HUDEP-2 (cell line): ENCODE measurements around the gene EVL.

ENCODE experiments used
- DNase-seq, 76 experiments: peaks; one replicate each; lab custom pipeline; 2025; ENCODE audit not compliant: unreplicated experiment in 76 of 76; lab: John Stamatoyannopoulos, UW

EVL gene

GRCh38 chr14:100122481-100123223 lies 57.4 kb downstream of the EVL start:
- peak in 27 of 76 experiments; percentile 8 to 60 (median 18) for DNase-seq

- no peak for DNase-seq
Observed at GRCh38 chr14:100123618-100124017, 58.4 kb downstream of the EVL start.

GRCh38 chr14:100124551-100125088 lies 59.4 kb downstream of the EVL start:
- no peak for DNase-seq

GRCh38 chr14:100126401-100126800 lies 61.2 kb downstream of the EVL start:
- no peak for DNase-seq

- DNase-seq = no peak
Observed at GRCh38 chr14:100127853-100128455, 62.7 kb downstream of the EVL start.

GRCh38 chr14:100128688-100129087 lies 63.5 kb downstream of the EVL start:
- DNase-seq = no peak

GRCh38 chr14:100129161-100129589 lies 64.0 kb downstream of the EVL start:
- DNase-seq = peak in 1 of 76 experiments; percentile 18

GRCh38 chr14:100130521-100130920 lies 65.3 kb downstream of the EVL start:
- DNase-seq = no peak

- DNase-seq = no peak
Observed at GRCh38 chr14:100131181-100131580, 66.0 kb downstream of the EVL start.

GRCh38 chr14:100132161-100132902 lies 67.1 kb downstream of the EVL start:
- DNase-seq = peak in 70 of 76 experiments; percentile 10 to 79 (median 54)

GRCh38 chr14:100132903-100133510 lies 67.8 kb downstream of the EVL start:
- no peak for DNase-seq

GRCh38 chr14:100134586-100134985 lies 69.4 kb downstream of the EVL start:
- no peak for DNase-seq

- no peak for DNase-seq
Observed at GRCh38 chr14:100135073-100135472, 69.9 kb downstream of the EVL start.

GRCh38 chr14:100135784-100136183 lies 70.6 kb downstream of the EVL start:
- no peak for DNase-seq

- DNase-seq = no peak
Observed at GRCh38 chr14:100137173-100137572, 72.0 kb downstream of the EVL start.

GRCh38 chr14:100138082-100138787 lies 73.0 kb downstream of the EVL start:
- no peak for DNase-seq

- no peak for DNase-seq
Observed at GRCh38 chr14:100138955-100139354, 73.7 kb downstream of the EVL start.

- peak in 9 of 76 experiments; percentile 8 to 54 (median 25) for DNase-seq
Observed at GRCh38 chr14:100140452-100141078, 75.3 kb downstream of the EVL start.

- DNase-seq = no peak
Observed at GRCh38 chr14:100141098-100141497, 75.9 kb downstream of the EVL start.
